ENCODE results near the gene CYP26C1.

- TF ChIP-seq POLR2A (IDR thresholded peaks at IDR 0.05) (no peak), CTCF (IDR thresholded peaks at IDR 0.05 in 4 of 5, conservative IDR thresholded peaks at IDR 0.05 in 1 of 5) (no peak)
Observed at GRCh38 chr10:93113042-93113441, 52.4 kb downstream of the CYP26C1 start.
